ENCODE measurements around the gene ELN.
"Not testable (repeated sequence)": the region's sequence is repeated elsewhere in the genome, so short reads cannot be mapped to it uniquely, and the experiment has no call there.

The ELN gene

GRCh38 chr7:74027683-74028320 is at the start of gene ELN:
Gene ELN, plus strand, starts transcription at chr7:74028173. Its CDS starts 15 bp downstream, at chr7:74028188.
- ChIA-PET POLR2A (no interaction called here), CTCF (interaction anchor here (1.2 to 7.3 kb wide), 12 partner anchors 10 to 172 kb away, joined by 3 to 147 read pairs (median 26); no protein-coding TSS in a partner anchor)
- no peak for DNase-seq (ENCODE audit: low read depth, low spot score)
- H3K4me3 ChIP-seq (ENCODE audit: low read depth, low read length): no peak within 1 kb of the TSS
- TF ChIP-seq, protein P1, sequence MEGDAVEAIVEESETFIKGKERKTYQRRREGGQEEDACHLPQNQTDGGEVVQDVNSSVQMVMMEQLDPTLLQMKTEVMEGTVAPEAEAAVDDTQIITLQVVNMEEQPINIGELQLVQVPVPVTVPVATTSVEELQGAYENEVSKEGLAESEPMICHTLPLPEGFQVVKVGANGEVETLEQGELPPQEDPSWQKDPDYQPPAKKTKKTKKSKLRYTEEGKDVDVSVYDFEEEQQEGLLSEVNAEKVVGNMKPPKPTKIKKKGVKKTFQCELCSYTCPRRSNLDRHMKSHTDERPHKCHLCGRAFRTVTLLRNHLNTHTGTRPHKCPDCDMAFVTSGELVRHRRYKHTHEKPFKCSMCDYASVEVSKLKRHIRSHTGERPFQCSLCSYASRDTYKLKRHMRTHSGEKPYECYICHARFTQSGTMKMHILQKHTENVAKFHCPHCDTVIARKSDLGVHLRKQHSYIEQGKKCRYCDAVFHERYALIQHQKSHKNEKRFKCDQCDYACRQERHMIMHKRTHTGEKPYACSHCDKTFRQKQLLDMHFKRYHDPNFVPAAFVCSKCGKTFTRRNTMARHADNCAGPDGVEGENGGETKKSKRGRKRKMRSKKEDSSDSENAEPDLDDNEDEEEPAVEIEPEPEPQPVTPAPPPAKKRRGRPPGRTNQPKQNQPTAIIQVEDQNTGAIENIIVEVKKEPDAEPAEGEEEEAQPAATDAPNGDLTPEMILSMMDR (IDR thresholded peaks at IDR 0.05; ENCODE audit: insufficient read depth, low read length, missing control alignments): no peak

DNA sequence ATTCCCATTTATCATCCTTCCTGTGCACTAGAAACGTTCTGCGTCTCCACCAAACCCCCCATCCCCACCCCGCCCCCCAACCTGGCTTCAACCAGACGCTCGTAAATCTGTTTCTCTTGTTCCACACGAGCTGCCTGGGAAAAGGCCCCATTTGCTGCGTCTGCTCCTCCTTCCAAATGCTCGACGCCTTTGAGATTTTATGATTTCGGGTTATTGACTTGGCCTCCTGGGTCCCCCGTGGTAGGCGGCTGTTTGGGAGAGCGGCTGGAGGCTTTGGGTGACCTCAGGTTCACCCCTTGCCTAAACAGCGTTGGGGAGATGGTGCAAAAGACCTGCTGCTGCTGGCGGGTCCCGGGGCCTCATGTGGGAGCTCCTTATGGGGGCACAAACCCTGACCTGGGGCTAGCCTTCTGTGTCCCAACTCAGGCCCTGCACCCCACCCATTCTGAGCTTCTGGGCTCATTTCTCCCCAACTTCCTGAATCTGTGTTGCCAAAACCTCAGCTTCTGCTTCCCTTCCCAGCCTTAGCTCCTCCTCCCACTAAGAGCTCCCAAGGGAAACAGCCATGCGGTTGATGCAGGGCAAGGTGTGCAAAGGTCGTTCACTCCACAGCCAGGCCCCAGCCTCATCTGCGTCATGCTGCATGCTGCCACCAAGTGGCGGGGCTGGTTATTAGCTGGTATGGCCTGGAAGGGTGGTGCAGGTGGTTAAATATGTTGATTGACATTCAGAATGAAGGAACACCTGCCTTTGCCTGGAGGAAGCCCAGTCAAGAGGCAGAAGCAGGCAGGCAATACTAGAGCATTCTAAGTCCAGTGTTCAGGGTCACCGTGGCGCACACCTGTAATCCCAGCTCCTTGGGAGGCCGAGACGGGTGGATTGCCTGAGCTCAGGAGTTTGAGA is 49.1 kb upstream of the ELN start:
- CTCF ChIA-PET: interaction anchor here (1.0 to 2.1 kb wide), 6 partner anchors 9 to 82 kb away, joined by 3 to 8 read pairs (median 5); no protein-coding TSS in a partner anchor
- POLR2A ChIA-PET: no interaction called here
- DNase-seq (ENCODE audit: low read depth, low spot score): no peak
- TF ChIP-seq, protein P1 (IDR thresholded peaks at IDR 0.05; ENCODE audit: insufficient read depth, low read length, missing control alignments): peak; percentile 48
- no peak overlapping the region for H3K4me3 ChIP-seq (ENCODE audit: low read depth, low read length)

GRCh38 chr7:73979656-73980055 is 48.3 kb upstream of the ELN start:
- H3K4me3 ChIP-seq (ENCODE audit: low read depth, low read length); POLR2A ChIA-PET; DNase-seq (ENCODE audit: low read depth, low spot score): not testable (repeated sequence)
- CTCF ChIA-PET: interaction anchor here (1.0 to 2.1 kb wide), 6 partner anchors 10 to 83 kb away, joined by 3 to 8 read pairs (median 5); no protein-coding TSS in a partner anchor

DNA sequence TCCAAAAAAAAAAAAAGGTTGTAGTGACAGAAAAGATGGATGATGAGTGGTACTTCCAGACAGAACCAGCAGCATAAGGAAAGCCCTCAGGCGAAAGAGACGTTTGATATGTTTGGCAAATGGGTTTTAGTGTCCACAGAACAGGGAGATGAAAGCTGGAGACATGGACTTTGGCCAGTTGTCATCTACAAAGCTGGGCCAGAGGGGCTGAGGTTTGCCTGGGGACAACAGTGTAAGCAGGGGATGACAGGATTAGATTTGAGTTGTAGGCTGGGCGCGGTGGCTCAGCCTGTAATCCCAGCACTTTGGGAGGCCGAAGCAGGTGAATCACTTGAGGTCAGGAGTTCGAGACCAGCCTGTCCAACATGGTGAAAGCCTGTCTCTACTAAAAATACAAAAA is 47.8 kb upstream of the ELN start:
- ChIA-PET CTCF (interaction anchor here (1.2 to 2.1 kb wide), 2 partner anchors 17 to 84 kb away, joined by 4 to 5 read pairs; no protein-coding TSS in a partner anchor), POLR2A (no interaction called here)
- TF ChIP-seq, protein P1 (IDR thresholded peaks at IDR 0.05; ENCODE audit: insufficient read depth, low read length, missing control alignments): no peak
- DNase-seq (ENCODE audit: low read depth, low spot score): no peak
- H3K4me3 ChIP-seq (ENCODE audit: low read depth, low read length): no peak overlapping the region

- ChIA-PET POLR2A (no interaction called here), CTCF (no interaction called here)
- TF ChIP-seq, protein P1 (IDR thresholded peaks at IDR 0.05; ENCODE audit: insufficient read depth, low read length, missing control alignments): no peak
- no peak overlapping the region for H3K4me3 ChIP-seq (ENCODE audit: low read depth, low read length)
- no peak for DNase-seq (ENCODE audit: low read depth, low spot score)
Measured at GRCh38 chr7:73981933-73982332, 46.0 kb upstream of the ELN start.

DNA sequence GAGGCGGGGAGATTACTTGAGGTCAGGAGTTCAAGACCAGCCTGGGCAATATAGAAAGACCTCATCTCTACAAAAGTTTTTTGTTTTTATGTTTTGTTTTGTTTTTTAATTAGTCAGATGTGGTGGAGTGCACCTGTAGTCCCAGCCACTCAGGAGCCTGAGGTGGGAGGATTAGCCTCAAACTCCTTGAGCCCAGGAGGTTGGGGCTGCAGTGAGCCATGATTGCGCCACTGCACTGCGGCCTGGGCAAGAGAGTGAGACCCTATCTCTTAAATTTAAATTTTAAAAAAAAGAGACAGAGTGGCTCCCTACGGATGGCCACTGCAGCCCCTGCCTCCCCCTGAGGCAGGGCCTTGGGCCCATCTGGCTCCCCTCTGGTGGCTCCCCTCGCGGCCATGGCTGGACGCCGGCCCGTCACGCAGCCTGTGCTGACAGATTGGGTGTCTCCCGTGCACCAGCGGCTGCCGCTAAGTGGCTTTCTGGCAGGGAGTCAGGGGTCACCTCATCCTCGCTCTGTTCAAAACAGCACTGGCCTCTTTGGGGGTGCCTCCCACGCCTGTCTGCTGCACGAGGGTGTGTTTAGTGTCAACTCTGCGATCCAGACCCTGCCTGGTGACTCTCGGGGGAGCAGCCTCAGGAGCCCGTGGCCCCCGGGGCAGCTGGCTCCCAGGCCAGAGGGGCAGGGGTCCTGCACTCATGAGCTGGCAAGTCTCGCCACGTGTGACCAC is 44.4 kb upstream of the ELN start:
- POLR2A ChIA-PET: no interaction called here
- TF ChIP-seq, protein P1 (IDR thresholded peaks at IDR 0.05; ENCODE audit: insufficient read depth, low read length, missing control alignments): no peak
- no peak overlapping the region for H3K4me3 ChIP-seq (ENCODE audit: low read depth, low read length)
- CTCF ChIA-PET: no interaction called here
- no peak for DNase-seq (ENCODE audit: low read depth, low spot score)

Data from AG04449 (cell line).